GM18951 (cell line): Measurements from ENCODE around the gene DOCK7.
"Not testable (repeated sequence)": the region's sequence is repeated elsewhere in the genome, so short reads cannot be mapped to it uniquely, and the experiment has no call there.

Experiments used
- POLR2A ChIP-seq: IDR thresholded peaks from 4 replicates; pipeline ENCODE4 v1.6.1; 2011; ENCODE audit warnings: mild to moderate bottlenecking; ENCODE audit not compliant: insufficient read length, insufficient read depth; ENCODE audit errors: extremely low read depth
- in situ Hi-C: fragments of 300-500 bp; cut with MboI; formaldehyde crosslinking; loops from one replicate; pipeline ENCODE4 v1.12.0; 2022; ENCODE audit warnings: low sequenced_read_pairs, mixed read lengths, inconsistent platforms; ENCODE audit not compliant: unreplicated experiment

Gene DOCK7

DNA sequence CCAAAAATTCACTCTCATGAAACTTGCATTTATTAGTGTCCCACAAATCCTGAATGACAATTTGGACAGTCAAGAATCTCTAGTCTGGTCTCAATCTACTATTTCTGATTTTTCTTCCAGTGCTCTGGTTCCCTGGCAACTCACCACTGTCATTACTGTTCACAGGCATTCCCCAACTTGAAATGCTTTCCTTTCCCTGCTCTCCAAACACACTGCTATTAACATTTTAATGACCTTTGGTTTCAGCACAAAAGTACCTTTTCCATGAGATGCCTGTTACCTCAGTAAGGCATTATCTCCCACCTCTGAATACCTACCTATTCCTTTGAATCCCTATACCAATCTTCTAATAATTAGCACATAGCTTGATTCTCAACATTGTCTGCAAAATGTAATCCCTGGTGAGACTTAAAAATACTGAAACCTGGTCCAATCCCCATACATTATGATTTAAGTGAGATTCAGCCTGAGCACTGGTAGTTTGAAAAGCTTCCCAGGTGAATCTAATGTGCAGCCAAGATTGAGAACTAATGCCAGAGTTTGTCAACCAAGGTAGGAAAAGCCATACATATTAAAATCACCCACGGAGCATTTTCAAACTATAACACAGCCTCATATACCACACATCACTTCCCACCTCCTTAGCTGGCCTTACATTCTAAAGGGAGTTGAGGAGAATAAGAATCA is 102.6 kb downstream of the DOCK7 start:
- TF ChIP-seq POLR2A, result no peak
- in situ Hi-C loops, result no loop called here

DNA sequence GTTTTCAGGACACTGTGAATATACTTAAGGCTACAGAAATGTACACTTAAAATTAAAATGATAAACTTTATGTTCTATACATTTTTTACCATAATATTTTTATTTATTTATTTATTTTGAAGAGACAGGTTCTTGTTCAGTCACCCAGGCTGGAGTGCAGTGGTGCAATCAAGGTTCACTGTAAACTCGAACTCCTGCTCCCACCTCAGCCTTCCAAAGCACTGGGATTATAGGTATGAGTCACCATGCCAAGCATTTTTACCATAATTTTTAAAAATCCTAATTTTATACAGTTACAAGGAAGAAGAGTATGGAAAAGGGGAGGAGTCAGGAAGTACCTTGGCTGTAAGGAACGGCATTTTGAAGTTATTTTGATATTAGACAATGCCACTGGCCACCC is 114.5 kb downstream of the DOCK7 start:
- in situ Hi-C loops, result no loop called here
- TF ChIP-seq POLR2A, result no peak

DNA sequence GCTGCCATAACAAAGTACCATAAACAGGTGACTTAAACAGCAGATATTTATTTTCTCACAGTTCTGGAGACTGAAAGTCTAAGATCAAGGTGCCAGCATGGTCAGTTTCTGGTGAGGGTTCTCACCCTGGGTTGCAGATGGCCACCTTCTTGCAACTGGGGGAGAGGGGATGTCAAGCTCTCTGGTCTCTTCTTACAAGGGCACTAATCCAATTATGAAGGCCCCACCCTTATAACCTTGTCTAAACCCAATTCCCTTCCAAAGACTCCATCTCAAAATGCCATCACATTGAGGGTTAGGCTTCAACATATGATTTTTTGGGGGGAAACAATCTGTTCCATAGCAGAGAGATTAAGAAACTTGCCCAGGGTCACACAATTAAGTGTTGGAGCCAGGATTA is 115.7 kb downstream of the DOCK7 start:
- no peak for TF ChIP-seq POLR2A
- in situ Hi-C loops, result no loop called here

DNA sequence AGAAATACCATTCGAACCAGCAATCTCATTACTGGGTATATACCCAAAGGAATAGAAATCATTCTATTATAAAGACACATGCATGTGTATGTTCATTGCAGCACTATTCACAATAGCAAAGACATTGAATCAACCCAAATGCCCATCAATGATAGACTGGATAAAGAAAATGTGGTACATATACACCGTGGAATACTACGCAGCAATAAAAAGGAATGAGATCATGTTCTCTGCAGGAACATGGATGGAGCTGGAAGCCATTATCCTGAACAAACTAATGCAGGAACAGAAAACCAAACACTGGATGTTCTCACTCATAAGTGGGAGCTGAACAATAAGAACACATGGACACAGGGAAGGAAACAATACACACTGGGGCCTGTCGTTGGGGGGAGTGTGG is 116.7 kb downstream of the DOCK7 start:
- in situ Hi-C loops, result not testable (repeated sequence)

DNA sequence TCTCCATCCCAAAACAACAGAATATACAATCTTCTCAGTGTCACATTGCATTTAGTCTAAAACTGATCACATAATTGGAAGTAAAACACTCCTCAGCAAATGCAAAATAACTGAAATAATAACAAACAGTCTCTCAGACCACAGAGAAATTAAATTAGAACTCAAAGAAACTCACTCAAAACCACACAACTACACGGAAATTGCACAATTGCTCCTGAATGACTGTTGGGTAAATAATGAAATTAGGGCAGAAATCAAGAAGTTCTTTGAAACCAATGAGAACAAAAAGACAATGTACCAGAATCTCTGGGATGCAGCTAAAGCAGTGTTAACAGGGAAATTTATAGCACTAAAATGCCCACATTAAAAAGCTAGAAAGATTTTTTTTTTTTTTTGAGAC is 120.3 kb downstream of the DOCK7 start:
- in situ Hi-C loops, result not testable (repeated sequence)

DNA sequence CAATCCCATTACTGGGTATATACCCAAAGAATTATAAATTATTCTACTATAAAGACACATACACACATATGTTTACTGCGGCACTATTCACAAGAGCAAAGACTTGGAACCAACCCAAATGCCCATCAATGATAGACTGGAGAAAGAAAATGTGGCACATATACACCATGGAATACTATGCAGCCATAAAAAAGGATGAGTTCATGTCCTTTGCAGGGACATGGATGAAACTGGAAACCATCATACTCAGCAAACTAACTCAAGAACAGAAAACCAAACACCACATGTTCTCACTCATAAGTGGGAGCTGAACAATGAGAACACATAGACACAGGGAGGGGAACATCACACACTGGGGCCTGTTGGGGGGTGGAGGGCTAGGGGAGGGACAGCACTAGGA is 121.0 kb downstream of the DOCK7 start:
- in situ Hi-C loops, result not testable (repeated sequence)

DNA sequence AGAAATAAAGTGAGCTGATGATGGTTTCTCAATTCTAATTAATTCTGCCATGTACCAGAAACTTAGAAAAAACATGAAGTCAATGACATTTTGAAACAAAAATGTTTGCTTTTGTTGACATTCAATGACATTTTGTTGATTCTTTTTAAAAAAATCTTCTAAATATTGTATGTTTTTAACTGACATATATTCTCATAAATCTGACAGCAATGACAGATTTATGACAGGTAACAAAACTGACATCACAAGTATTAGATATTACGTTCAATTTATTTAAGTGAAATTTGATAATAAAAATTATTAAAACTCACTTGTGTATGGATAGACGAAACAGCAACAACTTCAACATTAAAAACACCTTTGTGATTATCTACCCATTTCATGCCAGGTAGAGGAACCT is 126.9 kb downstream of the DOCK7 start:
- no peak for TF ChIP-seq POLR2A
- in situ Hi-C loops, result no loop called here

DNA sequence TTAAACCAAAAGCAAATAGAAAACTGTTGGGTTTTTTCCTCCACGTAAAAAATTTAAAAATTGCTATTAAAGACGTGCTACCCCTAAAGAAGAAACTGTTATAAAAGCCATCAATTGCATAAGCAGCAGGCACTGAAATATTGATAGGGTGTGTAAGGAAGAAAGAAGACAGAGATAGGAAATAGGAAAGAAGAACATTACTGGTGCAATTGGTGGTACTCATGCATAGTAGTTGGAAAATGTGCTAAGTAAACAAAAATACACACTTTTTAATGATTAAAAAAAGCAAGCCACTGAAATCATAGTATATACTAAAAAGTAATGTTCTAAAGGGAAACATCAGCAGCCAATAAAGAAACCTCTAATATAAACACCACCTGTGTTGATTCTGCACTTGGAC is 143.6 kb downstream of the DOCK7 start:
- in situ Hi-C loops, result no loop called here

DNA sequence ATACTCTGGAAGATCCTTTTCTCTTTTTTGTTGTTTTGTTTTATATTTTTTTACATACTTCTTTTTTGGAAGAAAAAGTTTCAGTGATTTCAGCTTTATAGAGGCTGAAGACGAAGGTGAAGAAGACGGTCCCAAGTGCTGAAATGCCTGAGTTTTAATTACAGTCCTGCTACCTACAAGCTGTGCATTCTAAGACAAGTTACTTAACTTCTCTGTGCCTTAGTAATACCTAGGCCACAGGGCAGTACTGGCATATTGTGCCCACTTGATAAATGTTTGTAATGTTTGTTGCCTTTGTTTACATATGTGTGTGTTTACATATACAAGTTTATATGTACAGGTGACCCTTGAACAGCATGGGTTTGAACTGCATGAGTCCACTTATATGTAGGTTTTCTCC is 147.1 kb downstream of the DOCK7 start:
- in situ Hi-C loops, result no loop called here
- no peak for TF ChIP-seq POLR2A

More for the DNA sequence above, 143.6 kb downstream of the DOCK7 start:
- no peak for TF ChIP-seq POLR2A

DNA sequence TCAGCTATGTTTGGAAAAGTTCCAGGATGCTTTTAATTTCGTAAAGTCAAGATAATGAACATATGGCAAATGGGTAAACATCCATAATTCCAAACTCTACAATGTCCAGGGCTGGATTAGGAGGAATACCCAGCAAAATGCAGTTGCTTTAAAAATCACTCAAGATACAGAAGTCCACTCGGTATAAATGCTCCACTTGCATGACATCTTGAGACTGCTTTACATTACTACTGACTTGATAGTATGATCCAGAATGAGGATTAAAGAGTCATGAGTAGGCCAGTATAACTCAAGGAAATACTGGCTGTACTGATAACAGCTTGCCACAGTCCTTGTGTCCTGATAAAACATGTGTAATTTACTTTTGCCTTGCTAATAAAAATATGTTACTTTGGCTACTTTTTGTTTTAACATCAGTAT is 149.1 kb downstream of the DOCK7 start:
- TF ChIP-seq POLR2A, result no peak
- in situ Hi-C loops, result no loop called here

DNA sequence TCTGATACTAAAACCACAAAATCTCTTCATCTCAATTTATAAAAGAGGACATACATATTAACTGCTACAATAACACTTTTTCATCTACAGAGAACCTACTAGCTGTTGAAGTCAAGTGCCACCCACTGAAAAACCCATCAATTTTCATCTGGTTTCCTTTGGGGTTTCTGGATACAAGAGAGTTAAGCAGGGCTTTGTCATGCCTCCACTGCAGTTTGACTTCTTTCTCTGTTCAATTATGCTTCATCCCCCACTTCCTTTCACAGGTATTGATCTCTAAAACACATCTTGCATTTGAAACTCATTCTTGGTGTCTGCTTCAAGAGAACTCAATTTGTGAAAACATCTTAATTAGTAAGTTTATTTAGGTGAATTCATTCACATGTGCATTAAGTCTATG is 151.3 kb downstream of the DOCK7 start:
- in situ Hi-C loops, result no loop called here
- TF ChIP-seq POLR2A, result no peak

DNA sequence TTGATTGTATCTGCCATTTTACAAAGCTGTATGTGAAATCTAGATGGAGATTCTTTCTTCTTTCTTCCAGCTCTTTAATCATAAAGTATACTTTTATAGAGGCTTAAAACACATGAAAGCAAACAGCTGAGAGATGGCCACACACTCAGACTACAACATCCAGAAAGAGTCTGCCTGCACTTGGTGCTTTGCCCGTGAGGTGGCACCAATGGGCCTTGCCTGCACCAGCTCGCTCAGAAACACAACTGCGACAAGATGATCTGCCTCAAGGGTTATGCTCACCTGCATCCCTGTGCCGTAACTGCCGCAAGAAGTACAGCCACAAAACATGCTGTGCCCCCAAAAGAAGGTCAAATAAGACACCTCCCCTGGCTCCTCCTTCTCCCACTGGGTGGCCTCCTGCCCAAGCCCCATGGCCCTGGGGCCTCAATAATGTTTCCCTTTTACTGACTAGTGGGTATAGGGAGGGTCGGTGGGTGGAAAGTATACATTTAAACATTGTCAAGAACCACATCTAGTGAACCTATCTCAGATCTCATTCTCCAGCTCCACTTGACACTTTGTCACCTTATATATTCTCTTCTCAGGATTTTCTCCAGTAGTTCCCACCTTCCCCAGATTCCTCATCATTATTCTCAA is 157.6 kb downstream of the DOCK7 start:
- no peak for TF ChIP-seq POLR2A

DNA sequence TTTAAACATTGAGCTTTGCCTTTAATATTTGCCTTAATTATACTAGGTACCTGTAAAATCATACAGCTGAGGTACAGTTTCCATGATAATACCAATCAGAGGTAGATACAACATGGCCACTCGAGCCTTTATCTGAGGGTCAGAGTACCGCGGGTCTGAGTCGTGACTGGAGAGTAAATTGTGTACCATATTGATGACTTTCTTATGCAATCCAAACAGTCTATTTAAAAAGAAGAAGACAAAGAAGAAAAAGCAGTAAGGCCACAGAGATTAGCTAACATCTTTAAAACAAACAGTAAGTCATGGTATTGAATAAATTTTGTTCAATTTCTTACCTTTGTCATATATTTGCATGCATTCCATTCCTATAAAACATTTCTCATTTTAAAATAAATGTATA is 159.0 kb downstream of the DOCK7 start:
- no peak for TF ChIP-seq POLR2A
- in situ Hi-C loops, result no loop called here

More for the DNA sequence above, 157.6 kb downstream of the DOCK7 start:
- in situ Hi-C loops, result no loop called here

DNA sequence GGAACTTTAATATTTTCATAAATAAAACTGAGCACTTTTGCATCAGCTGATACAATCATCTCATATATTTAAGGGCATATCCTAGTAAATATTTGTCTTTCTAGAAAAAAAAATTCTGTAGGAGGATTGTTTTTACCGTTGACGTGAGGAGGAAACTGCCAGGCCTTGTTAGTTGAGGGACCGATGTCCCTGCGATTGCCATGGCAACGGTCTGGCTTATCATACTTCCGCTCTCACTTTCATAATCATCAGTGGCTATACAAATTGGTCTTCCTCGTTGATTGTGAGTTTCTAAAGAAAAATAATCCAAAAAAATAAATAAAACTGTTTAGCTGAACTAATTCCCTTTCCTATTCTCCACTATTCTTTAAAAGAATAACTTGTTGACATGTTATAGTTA is 160.2 kb downstream of the DOCK7 start:
- in situ Hi-C loops, result no loop called here
- no peak for TF ChIP-seq POLR2A

DNA sequence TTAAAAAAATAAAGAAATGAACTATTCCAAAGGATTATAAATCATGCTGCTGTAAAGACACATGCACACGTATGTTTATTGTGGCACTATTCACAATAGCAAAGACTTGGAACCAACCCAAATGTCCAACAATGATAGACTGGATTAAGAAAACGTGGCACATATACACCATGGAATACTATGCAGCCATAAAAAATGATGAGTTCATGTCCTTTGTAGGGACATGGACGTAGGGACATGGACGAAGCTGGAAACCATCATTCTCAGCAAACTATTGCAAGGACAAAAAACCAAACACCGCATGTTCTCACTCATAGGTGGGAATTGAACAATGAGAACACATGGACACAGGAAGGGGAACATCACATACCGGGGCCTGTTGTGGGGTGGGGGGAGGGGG is 160.8 kb downstream of the DOCK7 start:
- in situ Hi-C loops, result not testable (repeated sequence)
